GM21717 (cell line): ENCODE data around the gene MACF1.
"Not testable (repeated sequence)": the region's sequence is repeated elsewhere in the genome, so short reads cannot be mapped to it uniquely, and the experiment has no call there.

ENCODE experiments used
- ATAC-seq: cut with Tn5 transposase; IDR thresholded peaks from one replicate; pipeline ENCODE4 v1.9.1; 2021; ENCODE audit warnings: mild to moderate bottlenecking, moderate library complexity; ENCODE audit not compliant: unreplicated experiment

Gene MACF1

DNA sequence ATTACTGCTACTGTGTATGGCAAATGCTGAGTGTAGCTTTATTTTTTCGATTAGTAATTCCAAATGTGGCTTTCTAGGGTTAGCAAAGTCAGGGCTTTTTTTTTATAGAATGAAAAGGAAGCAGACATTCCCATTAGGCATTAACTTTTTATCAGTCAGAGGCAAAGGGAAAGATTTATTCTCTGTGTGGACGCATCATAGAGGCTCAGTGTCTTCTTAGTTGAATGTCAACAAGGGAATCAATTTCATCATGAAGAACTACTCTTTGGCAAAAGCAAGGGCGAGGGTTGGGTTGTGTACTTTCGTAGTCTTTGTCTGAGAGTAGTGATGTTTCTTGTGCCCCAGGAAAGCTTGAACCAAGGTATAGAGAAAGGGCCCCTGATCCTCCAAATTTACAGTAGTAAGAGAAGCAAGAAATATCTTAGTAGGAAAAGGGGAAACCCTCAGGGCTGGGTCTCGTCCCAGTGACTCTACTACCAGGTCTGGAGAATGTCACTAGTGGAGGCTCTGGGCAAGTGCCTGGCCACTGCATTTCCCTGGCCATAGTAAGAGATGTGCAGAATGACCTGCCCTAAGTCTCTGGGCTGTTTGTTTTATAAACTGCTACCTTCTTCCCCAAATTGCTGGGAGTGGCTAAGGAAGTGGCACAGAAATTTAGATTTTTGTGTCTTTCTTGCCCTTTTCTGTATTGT is 30.0 kb upstream of the MACF1 start:
- ATAC-seq: no peak

DNA sequence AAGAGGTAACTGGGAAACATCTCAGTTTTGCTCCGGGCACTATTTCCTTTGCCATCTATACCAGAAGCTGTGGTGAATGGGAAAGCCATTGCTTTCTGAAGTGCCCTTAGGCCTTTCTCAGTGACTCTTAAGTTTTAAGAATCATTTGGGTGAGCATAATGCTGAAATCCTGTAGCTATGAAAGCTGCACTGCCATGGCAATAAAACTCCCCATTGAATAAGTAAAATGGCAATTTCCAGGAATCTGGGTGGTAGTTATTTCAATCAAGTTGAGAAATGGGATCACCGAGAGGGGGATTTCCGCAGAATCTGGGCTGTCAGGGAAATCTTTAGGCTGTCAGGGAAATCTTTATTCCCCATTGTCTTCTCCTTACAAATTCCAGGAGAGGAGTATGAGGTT is 26.8 kb upstream of the MACF1 start:
- ATAC-seq: no peak

DNA sequence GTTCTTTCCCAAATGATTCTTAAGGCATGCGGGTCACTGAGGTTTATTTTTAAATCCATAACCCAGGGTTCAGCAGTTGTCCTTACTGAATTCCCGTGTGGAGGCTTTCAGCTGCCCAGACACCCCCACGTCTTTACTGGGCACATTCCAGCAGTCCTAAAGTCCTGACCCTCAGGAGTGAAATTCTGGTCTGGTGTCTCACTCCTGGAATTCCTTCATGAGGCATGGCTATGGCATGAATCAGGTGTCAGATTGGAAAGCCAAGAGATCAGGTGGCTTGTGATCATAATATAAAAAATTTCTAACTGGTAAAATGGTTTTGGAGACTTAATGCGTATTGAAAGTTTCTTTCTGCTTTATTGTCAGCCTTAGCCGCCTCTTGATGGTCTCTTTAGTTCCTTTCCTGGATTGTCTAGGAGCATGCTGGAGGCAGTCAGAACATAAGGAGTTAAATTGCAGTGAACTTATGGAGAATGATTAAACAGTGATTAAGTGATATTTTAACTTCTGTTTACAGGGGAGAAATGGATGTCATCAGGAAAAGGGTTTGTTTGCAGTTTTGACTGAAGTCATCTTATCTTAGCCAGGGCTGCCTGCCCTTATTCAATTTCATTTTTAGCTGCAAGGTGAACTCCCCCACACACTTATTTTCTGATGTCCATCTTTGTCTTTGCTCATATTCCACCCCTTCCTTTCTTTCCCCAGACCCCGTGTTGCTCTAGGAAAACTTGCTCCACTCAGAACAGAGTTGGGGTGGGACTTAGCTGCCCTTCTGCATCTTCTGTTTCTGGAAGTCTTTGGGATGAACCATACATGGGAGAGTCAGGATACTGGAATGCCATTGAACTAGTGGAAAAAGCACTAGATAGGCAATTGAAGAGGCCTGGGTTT is 25.7 kb upstream of the MACF1 start:
- ATAC-seq: no peak

DNA sequence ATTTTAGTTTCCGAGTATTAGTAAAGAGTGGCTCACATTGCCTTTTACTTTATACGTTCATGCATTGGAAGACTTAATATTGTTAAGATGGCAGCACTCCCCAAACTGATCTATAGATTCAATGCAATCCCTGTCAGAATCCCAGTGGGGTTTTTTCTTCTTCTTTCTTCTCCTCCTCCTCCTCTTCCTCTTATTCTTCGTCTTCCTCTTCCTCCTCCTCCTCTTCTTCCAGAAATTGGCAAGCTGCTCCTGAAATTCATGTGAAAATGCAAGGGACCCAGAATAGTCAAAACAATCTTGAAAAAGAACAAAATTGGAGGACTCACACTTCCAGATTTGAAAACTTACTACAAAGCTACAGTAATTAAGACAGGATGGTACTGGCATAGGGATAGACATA is 23.2 kb upstream of the MACF1 start:
- ATAC-seq: no peak

DNA sequence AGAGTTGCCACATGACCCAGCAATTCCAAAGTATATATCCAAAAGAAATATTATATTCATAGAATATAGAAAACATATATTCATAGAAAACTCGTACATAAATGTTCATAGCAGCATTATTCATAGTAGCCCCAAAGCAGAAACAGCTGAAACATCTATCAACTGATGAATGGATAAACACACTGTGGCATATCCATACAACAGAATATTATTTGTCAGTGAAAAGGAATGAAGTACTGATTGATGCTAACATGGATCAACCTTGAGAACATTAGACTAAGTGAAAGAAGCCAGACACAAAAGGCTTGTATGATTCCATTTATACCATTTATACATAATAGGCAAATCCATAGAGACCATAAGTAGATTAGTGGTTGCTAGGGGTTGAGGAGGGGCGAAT is 21.7 kb upstream of the MACF1 start:
- no peak for ATAC-seq

- ATAC-seq: peak; percentile 49
Measured at GRCh38 chr1:39183503-39184353, 20.8 kb upstream of the MACF1 start.

GRCh38 chr1:39184354-39184818 is 20.1 kb upstream of the MACF1 start:
- no peak for ATAC-seq

DNA sequence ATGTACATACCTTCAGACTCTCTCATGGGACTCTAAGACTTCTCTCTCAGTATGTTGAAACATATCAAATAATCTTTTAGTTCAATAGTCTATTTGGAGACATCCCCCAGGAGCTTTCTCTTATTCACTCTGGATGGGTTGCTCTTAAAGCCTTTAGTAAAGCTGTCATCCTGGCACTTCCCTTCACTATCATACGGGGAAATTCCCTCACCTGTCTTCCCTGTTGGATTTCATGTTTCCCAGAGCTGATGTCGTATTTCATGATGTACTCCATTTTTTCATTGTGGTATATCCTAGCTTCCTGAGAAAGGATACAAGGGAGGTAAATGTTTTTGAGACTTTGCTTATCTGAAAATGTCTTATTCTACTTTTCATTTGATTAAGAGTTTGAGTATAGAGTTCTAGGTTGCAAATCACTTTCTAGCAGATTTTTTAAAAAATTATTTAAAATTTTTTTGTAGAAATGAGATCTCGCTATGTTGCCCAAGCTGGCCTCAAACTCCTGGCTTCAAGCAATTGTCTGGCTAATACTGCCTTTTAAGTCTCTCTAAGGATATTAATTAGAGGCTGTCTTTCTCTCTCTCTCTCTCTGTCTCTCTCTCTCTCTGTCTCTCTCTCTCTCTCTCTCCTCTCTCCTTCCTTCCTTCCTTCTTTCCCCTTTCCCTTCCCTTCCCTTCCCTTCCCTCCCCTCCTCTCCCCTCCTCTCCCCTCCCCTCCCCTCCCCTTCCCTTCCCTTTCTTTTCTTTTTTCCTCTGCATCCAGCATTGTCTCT is 17.0 kb upstream of the MACF1 start:
- no peak for ATAC-seq

GRCh38 chr1:39189592-39190041 is 14.9 kb upstream of the MACF1 start:
- no peak for ATAC-seq

DNA sequence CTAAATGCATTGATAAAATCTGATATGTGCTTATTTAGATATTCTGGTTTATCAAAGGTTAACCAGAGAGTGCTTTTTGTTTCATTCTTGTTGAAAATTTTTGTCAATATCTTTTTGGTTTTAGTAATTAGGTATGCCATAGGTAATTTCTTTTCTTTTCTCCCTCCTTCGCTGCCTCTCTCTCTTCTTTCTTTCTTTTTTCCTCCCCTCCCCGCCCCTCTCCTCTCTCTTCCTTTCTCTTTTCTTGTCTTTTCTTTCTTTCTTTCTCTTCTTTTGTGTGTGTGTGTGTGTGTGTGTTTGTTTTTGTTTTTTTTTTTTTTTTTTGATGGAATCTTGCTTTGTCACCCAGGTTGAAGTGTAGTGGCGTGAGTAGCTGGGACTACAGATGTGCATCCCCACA is 14.4 kb upstream of the MACF1 start:
- no peak for ATAC-seq

DNA sequence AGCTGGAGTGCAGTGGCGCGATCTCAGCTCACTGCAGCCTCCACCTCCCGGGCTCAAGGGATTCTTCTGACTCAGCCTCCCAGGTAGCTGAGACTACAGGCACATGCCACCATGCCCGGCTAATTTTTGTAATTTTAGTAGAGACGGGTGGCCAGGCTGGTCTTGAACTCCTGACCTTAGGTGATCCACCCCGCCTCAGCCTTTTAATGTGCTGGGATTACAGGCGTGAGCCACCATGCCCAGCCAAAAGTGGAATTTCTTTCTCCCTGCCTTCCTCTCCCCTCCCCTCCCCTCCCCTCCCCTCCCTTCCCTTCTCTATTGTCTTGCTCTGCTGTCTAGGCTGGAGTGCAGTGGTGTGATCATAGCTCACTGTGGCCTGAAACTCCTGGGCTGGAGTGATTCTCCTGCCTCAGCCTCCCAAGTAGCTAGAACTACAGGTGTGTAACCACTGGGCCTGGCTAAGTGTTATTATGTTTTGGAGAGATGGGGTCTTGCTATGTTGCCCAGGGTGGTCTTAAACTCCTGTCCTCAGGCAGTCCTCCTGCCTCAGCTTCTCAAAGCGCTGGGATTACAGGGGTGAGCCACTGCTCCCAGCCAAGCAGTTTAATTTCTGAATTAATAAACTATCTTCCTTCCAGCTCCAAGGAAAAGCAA is 10.0 kb upstream of the MACF1 start:
- no peak for ATAC-seq

DNA sequence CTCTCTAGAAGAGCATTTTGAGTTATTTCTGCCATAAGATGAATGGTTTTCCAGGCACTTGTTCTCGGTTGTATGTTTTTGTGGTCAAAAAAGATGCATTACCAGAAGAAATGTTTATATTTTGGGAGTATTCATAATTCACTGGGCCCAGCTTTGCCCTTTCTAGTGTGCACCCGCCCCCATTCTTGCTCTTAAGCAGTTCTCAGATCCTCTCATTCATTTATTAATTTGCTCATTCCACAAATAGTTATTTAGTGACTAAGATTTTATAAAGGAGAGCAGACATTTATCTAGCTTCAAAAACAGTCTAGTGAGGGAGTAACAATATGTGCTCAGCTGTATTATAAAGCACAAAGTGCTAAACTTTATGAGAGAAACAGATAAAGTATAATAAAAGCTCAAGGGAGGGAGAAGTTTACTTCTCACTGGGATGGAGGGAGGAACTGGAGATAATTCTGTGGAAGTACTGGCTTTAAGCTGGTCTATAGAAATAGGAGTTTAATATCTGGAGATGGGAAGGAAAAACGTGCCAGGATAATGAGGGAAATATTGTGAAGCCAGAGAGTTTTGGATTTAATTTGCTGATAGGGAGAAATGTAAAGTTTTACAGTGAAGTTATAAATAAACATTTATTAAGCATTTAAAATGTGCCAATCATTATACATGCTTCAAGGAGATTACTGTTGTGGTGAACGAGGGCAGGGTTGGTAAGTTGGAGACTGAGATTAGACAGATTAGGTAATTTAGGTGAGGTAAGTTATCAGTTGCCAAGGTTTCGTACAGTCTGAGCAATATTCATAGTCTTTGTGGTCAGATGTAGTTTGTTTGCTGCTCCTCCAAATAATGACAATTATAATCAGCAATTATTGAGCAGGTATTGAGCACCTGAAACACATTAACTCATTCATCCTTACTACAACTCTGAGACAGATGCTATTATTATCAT is 9.1 kb upstream of the MACF1 start:
- ATAC-seq: no peak

GRCh38 chr1:39196244-39197215 is 8.0 kb upstream of the MACF1 start:
- no peak for ATAC-seq

DNA sequence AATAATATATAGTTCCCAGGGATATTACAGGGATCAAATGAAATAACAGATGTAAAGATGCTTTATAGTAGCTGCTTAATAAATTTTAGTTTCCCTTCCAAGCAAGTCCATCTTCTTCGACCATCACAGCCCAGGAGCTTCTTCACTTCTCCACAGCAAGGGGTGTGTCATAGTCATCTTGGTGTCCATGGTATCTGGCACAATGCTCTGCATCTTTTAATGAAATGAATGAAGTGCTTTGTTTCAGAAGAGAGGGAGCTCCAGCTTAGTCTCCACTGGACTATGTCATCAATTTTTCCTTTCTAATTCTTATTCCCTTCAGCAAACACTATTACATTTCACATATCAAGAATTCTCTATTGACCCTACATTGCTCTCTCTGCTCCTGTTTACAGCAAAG is 4.9 kb upstream of the MACF1 start:
- no peak for ATAC-seq

- ATAC-seq: no peak
Measured at GRCh38 chr1:39205102-39205780, 746 bp downstream of the MACF1 start.

DNA sequence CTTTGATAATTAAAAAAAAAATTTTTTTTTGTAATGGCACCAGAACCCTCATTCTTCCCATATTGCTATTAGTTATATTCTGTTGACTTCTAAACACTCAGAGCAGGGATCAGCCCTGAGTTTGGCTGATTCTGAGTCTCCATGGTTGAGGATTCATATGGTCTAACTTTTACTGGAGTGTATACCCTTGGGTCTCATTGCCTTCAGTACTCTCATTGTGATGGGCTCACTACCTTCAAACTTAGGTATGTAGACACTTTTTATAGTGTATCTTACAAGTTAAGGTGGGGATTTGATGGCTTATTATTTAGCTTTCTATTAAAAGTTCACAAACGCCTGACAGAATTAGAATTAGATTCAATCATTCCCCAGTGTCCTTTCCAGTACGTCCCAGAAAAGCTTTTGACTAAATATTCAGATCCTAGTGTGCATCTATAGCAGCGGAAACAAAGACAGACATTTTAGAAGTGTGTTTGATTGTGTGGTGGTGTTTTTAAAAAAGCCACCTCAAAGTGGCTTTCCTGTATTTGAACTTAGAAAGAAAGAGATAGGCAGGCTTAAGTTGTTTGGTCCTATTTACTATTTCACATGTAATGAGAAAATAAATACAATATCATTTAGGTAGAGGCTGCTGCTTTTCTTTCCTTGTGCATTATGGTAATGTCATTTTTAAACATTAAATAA is 1.4 kb downstream of the MACF1 start:
- ATAC-seq: no peak

DNA sequence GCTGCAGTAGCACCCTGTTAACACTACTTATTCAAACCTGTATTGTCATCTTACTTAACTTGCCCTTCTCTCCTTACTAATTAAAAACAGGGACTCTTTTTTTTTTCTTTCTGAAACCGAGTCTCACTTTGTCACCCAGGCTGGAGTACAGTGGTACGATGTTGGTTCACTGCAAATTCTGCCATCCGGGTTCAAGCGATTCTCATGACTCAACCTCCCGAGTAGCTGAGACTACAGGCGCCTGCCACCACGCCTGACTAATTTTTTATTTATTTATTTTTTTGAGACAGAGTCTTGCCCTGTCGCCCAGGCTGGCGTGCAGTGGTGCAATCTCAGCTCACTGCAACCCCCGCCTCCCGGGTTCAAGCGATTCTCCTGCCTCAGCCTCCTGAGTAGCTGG is 3.9 kb downstream of the MACF1 start:
- not testable (repeated sequence) for ATAC-seq
